Astrocyte (in vitro differentiated cells and primary cell): ENCODE results near the gene CFAP74.

Experiments
- EZH2 ChIP-seq: IDR thresholded peaks from 2 replicates; pipeline ENCODE4 v1.6.1; 2012; ENCODE audit warnings: mild to moderate bottlenecking, low read length, inconsistent platforms; ENCODE audit not compliant: insufficient read depth
- TF ChIP-seq, protein P1 (sequence below): IDR thresholded peaks from 2 replicates; pipeline ENCODE4 v1.5.1; 2011; ENCODE audit warnings: low read depth, mild to moderate bottlenecking, inconsistent platforms, low read length, moderate library complexity; ENCODE audit not compliant: insufficient read depth

DNA sequence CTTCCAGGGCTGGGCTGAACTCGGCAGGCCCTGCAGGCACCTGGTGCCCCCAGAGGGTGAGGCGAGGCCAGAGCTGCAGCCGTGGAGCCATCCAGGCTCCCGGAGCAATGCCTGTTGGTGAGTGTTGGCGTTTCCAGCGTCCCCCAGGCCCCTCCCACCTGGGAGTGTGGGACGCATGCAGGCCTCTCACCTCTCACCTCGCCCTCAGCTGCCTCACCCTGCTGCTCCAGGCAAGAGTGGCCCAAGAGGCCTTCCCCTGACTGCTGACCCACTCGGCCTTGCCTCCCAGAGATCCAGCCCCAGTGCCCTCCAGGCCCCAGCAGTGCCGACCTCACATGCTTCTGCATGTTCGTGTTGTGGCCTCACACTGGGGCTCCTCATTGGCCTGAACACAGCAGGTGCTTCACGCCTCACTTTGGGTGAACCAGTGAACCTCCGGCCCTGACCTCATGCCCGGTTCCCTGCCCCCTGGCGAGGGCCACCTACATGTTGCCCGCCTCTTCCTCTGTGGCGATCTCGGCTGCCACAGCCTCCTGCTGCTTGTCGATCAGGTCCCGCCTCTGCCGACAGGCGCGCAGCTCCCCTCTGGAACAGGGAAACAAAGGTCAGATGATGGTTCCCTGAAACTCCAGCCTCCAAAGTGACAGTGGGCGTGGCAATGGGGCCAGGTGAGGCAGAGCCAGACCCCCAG lies 17.0 kb downstream of the CFAP74 start:
- no peak for TF ChIP-seq EZH2
- TF ChIP-seq, protein P1, sequence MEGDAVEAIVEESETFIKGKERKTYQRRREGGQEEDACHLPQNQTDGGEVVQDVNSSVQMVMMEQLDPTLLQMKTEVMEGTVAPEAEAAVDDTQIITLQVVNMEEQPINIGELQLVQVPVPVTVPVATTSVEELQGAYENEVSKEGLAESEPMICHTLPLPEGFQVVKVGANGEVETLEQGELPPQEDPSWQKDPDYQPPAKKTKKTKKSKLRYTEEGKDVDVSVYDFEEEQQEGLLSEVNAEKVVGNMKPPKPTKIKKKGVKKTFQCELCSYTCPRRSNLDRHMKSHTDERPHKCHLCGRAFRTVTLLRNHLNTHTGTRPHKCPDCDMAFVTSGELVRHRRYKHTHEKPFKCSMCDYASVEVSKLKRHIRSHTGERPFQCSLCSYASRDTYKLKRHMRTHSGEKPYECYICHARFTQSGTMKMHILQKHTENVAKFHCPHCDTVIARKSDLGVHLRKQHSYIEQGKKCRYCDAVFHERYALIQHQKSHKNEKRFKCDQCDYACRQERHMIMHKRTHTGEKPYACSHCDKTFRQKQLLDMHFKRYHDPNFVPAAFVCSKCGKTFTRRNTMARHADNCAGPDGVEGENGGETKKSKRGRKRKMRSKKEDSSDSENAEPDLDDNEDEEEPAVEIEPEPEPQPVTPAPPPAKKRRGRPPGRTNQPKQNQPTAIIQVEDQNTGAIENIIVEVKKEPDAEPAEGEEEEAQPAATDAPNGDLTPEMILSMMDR = no peak
